ENCODE measurements around the gene HACL1.
"Not testable (repeated sequence)": the region's sequence is repeated elsewhere in the genome, so short reads cannot be mapped to it uniquely, and the experiment has no call there.

The HACL1 gene

GRCh38 chr3:15611018-15611417, 9.6 kb upstream of the HACL1 start:
- no peak overlapping the region for H3K27ac ChIP-seq
- no peak for TF ChIP-seq CTCF (IDR thresholded peaks at IDR 0.05)
- no peak for TF ChIP-seq ZFX (IDR thresholded peaks at IDR 0.05; ENCODE audit: borderline replicate concordance)

- TF ChIP-seq CTCF (IDR thresholded peaks at IDR 0.05) (no peak), ZFX (IDR thresholded peaks at IDR 0.05; ENCODE audit: borderline replicate concordance) (no peak)
- no peak overlapping the region for H3K27ac ChIP-seq
Observed at GRCh38 chr3:15610082-15610759, 8.9 kb upstream of the HACL1 start.

- H3K27ac ChIP-seq, result no peak overlapping the region
- TF ChIP-seq ZFX (IDR thresholded peaks at IDR 0.05; ENCODE audit: borderline replicate concordance) (no peak), CTCF (IDR thresholded peaks at IDR 0.05) (no peak)
Observed at GRCh38 chr3:15606434-15606891, 5.1 kb upstream of the HACL1 start.

- H3K27ac ChIP-seq, result not testable (repeated sequence)
Observed at GRCh38 chr3:15604584-15604983, 3.2 kb upstream of the HACL1 start.

- peak overlapping the region; percentile 93 for H3K27ac ChIP-seq
Observed at GRCh38 chr3:15602816-15603215, 1.4 kb upstream of the HACL1 start.

- H3K27ac ChIP-seq, result peak overlapping the region; percentile 93
- TF ChIP-seq CTCF (IDR thresholded peaks at IDR 0.05), result no peak
- TF ChIP-seq ZFX (IDR thresholded peaks at IDR 0.05; ENCODE audit: borderline replicate concordance), result no peak
Observed at GRCh38 chr3:15602146-15602536, 772 bp upstream of the HACL1 start.

- H3K27ac ChIP-seq, result peak overlapping the region; percentile 93
- TF ChIP-seq ZFX (IDR thresholded peaks at IDR 0.05; ENCODE audit: borderline replicate concordance) (no peak), CTCF (IDR thresholded peaks at IDR 0.05) (no peak)
Observed at GRCh38 chr3:15601046-15601398, 347 bp downstream of the HACL1 start.

GRCh38 chr3:15595955-15596354, 5.4 kb downstream of the HACL1 start:
- TF ChIP-seq CTCF (IDR thresholded peaks at IDR 0.05) (no peak), ZFX (IDR thresholded peaks at IDR 0.05; ENCODE audit: borderline replicate concordance) (no peak)
- H3K27ac ChIP-seq, result no peak overlapping the region

All from 22Rv1 (cell line).